IMR-90 (cell line): ENCODE measurements around the gene CDC40. TPM values are rescaled to one million over a fixed set of nuclear protein-coding genes. Genes with fewer than 3 reads are reported as not detected.

Experiments
- ATAC-seq: fragments of 200-7000 bp; cut with Tn5 transposase; 2 replicates; pipeline ENCODE4 v1.9.1; 2020; ENCODE audit warnings: low read depth, mild to moderate bottlenecking, moderate library complexity
- BruUV-seq: library from RNA; stranded (reverse); fragments of 400-500 nt; replicated peaks from 2 replicates; lab custom pipeline; 2021; lab: Mats Ljungman, UMichigan
- CTCF ChIA-PET: fragments of 300-600 bp; formaldehyde crosslinking; extraction: SDS; loops from one replicate; lab custom pipeline; 2021; ENCODE audit warnings: antibody characterized with exemption; lab: Yijun Ruan, JAX
- POLR2A ChIA-PET: fragments of 300-600 bp; sonication (Branson Sonifier 250); formaldehyde crosslinking; loops from one replicate; lab custom pipeline; 2022; ENCODE audit warnings: antibody characterized with exemption; ENCODE audit not compliant: unreplicated experiment; lab: Charles Lee
- DNase-seq: peaks from one replicate; pipeline ENCODE4 v3.0.0; 2013
- H2AFZ ChIP-seq: replicated peaks from 2 replicates; pipeline ENCODE3; 2013; ENCODE audit warnings: low read length, mild to moderate bottlenecking; ENCODE audit not compliant: poor library complexity
- H2AK5ac ChIP-seq: 2 replicates; pipeline ENCODE4 v1.6.1; 2013; ENCODE audit warnings: low read depth, low read length, inconsistent platforms
- H2AK9ac ChIP-seq: replicated peaks from 2 replicates; pipeline ENCODE3; 2013; ENCODE audit warnings: mild to moderate bottlenecking, low read depth, low read length, moderate library complexity; ENCODE audit not compliant: poor library complexity
- H2BK120ac ChIP-seq: 2 replicates; pipeline ENCODE4 v1.6.1; 2013; ENCODE audit warnings: low read depth, low read length, inconsistent platforms
- H2BK15ac ChIP-seq: 3 replicates; pipeline ENCODE4 v1.6.1; 2013; ENCODE audit warnings: low read depth, low read length, inconsistent platforms
- H2BK20ac ChIP-seq: 2 replicates; pipeline ENCODE4 v1.6.1; 2013; ENCODE audit warnings: low read depth, mild to moderate bottlenecking, inconsistent platforms, low read length, moderate library complexity
- H2BK5ac ChIP-seq: 2 replicates; pipeline ENCODE4 v1.6.1; 2013; ENCODE audit warnings: mild to moderate bottlenecking, low read depth, low read length, inconsistent platforms; ENCODE audit not compliant: poor library complexity, severe bottlenecking
- H3K14ac ChIP-seq: replicated peaks from 2 replicates; pipeline ENCODE4 v1.6.1; 2013; ENCODE audit warnings: low read depth, low read length, inconsistent platforms
- H3K18ac ChIP-seq: 2 replicates; pipeline ENCODE4 v1.6.1; 2013; ENCODE audit warnings: low read depth, low read length, control low read depth
- H3K23ac ChIP-seq: 2 replicates; pipeline ENCODE4 v1.6.1; 2013; ENCODE audit warnings: low read depth, low read length, inconsistent platforms
- H3K27ac ChIP-seq: 2 replicates; pipeline ENCODE4 v1.5.1; 2013; ENCODE audit warnings: mild to moderate bottlenecking, control low read depth, low read length; ENCODE audit not compliant: insufficient read depth
- H3K27me3 ChIP-seq: 2 replicates; pipeline ENCODE4 v1.6.1; 2013; ENCODE audit warnings: low read length; ENCODE audit not compliant: control insufficient read depth, insufficient read depth
- H3K36me3 ChIP-seq: 2 replicates; pipeline ENCODE4 v1.6.1; 2013; ENCODE audit warnings: low read length, mixed read lengths; ENCODE audit not compliant: control insufficient read depth, insufficient read depth
- H3K4ac ChIP-seq: 2 replicates; pipeline ENCODE4 v1.6.1; 2013; ENCODE audit warnings: low read depth, low read length, inconsistent platforms
- H3K4me1 ChIP-seq: 2 replicates; pipeline ENCODE4 v1.6.1; 2013; ENCODE audit warnings: low read length, mixed read lengths; ENCODE audit not compliant: control insufficient read depth, insufficient read depth
- H3K4me2 ChIP-seq: 2 replicates; pipeline ENCODE4 v1.6.1; 2013; ENCODE audit warnings: low read depth, mild to moderate bottlenecking, control low read depth, low read length, moderate library complexity
- H3K4me3 ChIP-seq: 2 replicates; pipeline ENCODE4 v1.5.1; 2013; ENCODE audit warnings: low read depth, mild to moderate bottlenecking, control low read depth, low read length, moderate library complexity; ENCODE audit not compliant: insufficient read depth
- H3K56ac ChIP-seq: 2 replicates; pipeline ENCODE4 v1.6.1; 2013; ENCODE audit warnings: low read length, inconsistent platforms; ENCODE audit not compliant: insufficient read depth; ENCODE audit errors: extremely low read depth
- H3K79me1 ChIP-seq, 2 experiments: 2 replicates each; pipeline ENCODE4 v1.6.1; 2013; ENCODE audit warnings: low read length in 2 of 2, inconsistent platforms in 1 of 2, low read depth in 1 of 2
- H3K9ac ChIP-seq: 2 replicates; pipeline ENCODE4 v1.6.1; 2013; ENCODE audit warnings: low read depth, low read length, control low read depth
- H3K9me1 ChIP-seq: 2 replicates; pipeline ENCODE4 v1.6.1; 2013; ENCODE audit warnings: low read length, inconsistent platforms; ENCODE audit not compliant: insufficient read depth
- H3K9me3 ChIP-seq: 2 replicates; pipeline ENCODE4 v1.6.1; 2013; ENCODE audit warnings: low read length; ENCODE audit not compliant: control insufficient read depth, insufficient read depth
- H4K20me1 ChIP-seq: 2 replicates; pipeline ENCODE4 v1.6.1; 2013; ENCODE audit warnings: low read length, inconsistent platforms; ENCODE audit not compliant: insufficient read depth
- H4K5ac ChIP-seq: 2 replicates; pipeline ENCODE4 v1.6.1; 2013; ENCODE audit warnings: mild to moderate bottlenecking, low read depth, low read length, control low read depth
- H4K8ac ChIP-seq, 2 experiments: 2 replicates each; pipeline ENCODE4 v1.6.1; 2013; ENCODE audit warnings: low read depth in 2 of 2, low read length in 2 of 2, control low read depth in 1 of 2, inconsistent platforms in 1 of 2
- H4K91ac ChIP-seq: 2 replicates; pipeline ENCODE4 v1.6.1; 2013; ENCODE audit warnings: low read depth, low read length, inconsistent platforms; ENCODE audit not compliant: insufficient read depth
- CHD1 ChIP-seq: IDR thresholded peaks from 2 replicates; pipeline ENCODE4 v1.6.1; 2012; ENCODE audit warnings: low read depth, low read length, improper control_type of control experiment
- WGBS, 2 experiments: methylation state at CpG; one replicate each; pipeline versions ENCODE4 v1.1.5 to v1.1.7; 2013; ENCODE audit warnings: missing lambda C conversion rate in 2 of 2; ENCODE audit not compliant: insufficient read length in 1 of 2; ENCODE audit errors: extremely low coverage in 2 of 2; 5-methylcytosine and 5-hydroxymethylcytosine counted together
- dilution Hi-C: fragments of 300-500 bp; cut with HindIII; formaldehyde crosslinking; loops from one replicate; pipeline ENCODE4 v1.14.3; 2018; ENCODE audit warnings: low sequenced_read_pairs; ENCODE audit not compliant: unreplicated experiment
- in situ Hi-C: fragments of 300-500 bp; cut with MboI; formaldehyde crosslinking; loops from 3 replicates; pipeline ENCODE4 v1.14.3; 2019; ENCODE audit warnings: low sequenced_read_pairs, inconsistent platforms, mixed read lengths
- intact Hi-C: fragments of 100-400 bp; cut with micrococcal nuclease; formaldehyde crosslinking; loops from 2 replicates; pipeline ENCODE4 v1.10.0; 2022
- polyA plus RNA-seq, 3 experiments: library from polyadenylated mRNA; depleted of rRNA; stranded (reverse); fragments of >200 nt; gene quantifications; 2 replicates each; pipeline ENCODE4 v1.2.3, GENCODE V29; 2012; ENCODE audit warnings: low replicate concordance in 1 of 3
- total RNA-seq: library from RNA; depleted of rRNA; stranded (reverse); fragments of >200 nt; gene quantifications from 2 replicates; pipeline ENCODE4 v1.2.3, GENCODE V29; 2012
- TF ChIP-seq, protein P1 (sequence below): fragments of 150-350 bp; IDR thresholded peaks from 2 replicates; pipeline ENCODE4 v1.6.1; 2016; ENCODE audit warnings: low read depth, mild to moderate bottlenecking, low read length, moderate library complexity, borderline replicate concordance

The CDC40 gene
- total and polyA plus RNA-seq, 2 of the 4 experiments (the other 2 are of a cell fraction) = 7.0 to 16.8 TPM

DNA sequence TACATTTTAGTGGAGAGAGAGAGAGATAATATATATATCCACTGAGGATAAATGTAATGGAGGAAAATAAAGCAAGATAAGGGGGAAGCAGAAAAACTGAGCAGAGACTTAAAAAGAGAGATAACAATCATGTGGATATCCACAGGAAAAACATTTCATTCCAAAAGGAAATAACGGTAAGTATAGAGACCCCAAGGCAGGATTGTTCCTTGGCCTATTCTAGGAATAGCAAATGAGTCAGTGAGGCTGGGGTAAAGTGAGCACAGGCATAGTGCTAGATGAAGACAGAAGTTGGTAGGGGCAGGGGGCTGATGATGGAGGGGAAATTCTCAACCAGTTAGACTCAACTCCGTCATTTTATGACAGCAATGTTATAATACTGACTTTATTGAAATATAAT is 11.2 kb downstream of the CDC40 start:
- H3K9ac ChIP-seq = no peak overlapping the region
- no peak for ATAC-seq
- H2AFZ ChIP-seq = no peak overlapping the region
- TF ChIP-seq, protein P1, sequence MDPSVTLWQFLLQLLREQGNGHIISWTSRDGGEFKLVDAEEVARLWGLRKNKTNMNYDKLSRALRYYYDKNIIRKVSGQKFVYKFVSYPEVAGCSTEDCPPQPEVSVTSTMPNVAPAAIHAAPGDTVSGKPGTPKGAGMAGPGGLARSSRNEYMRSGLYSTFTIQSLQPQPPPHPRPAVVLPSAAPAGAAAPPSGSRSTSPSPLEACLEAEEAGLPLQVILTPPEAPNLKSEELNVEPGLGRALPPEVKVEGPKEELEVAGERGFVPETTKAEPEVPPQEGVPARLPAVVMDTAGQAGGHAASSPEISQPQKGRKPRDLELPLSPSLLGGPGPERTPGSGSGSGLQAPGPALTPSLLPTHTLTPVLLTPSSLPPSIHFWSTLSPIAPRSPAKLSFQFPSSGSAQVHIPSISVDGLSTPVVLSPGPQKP = no peak
- no peak for TF ChIP-seq CHD1
- no peak overlapping the region for H2BK120ac ChIP-seq
- H2BK15ac ChIP-seq = no peak overlapping the region
- no peak overlapping the region for H4K5ac ChIP-seq
- H3K56ac ChIP-seq = no peak overlapping the region
- H4K20me1 ChIP-seq = peaks cover 5% of the 10 kb centered on the region
- no peak overlapping the region for H2BK20ac ChIP-seq
- in situ Hi-C loops (no loop called here), dilution Hi-C loops (no loop called here), intact Hi-C loops (no loop called here)
- no peak overlapping the region for H4K8ac ChIP-seq
- H3K4me3 ChIP-seq = no peak overlapping the region
- H3K23ac ChIP-seq = no peak overlapping the region
- no peak overlapping the region for H3K27ac ChIP-seq
- H3K9me1 ChIP-seq = 0 out of 2 replicates have a peak, but pooled peaks cover 2% of the 10 kb centered on the region
- BruUV-seq = no TSS peak
- H3K4me1 ChIP-seq = no peaks in the 10 kb centered on the region
- H2BK5ac ChIP-seq = no peak overlapping the region
- no CpG with 5 or more reads among the region's 2 CpGs for WGBS, 2 experiments
- no peak overlapping the region for H4K91ac ChIP-seq
- no peak overlapping the region for H3K14ac ChIP-seq
- peaks cover 20 to 47% of the 10 kb centered on the region in 2 experiments for H3K79me1 ChIP-seq
- DNase-seq = no peak
- H3K18ac ChIP-seq = no peak overlapping the region
- no peak overlapping the region for H2AK5ac ChIP-seq
- H2AK9ac ChIP-seq = no peak overlapping the region
- H3K4me2 ChIP-seq = no peak overlapping the region
- H3K27me3 ChIP-seq = no peaks in the 10 kb centered on the region
- H3K36me3 ChIP-seq = peaks cover 2% of the 10 kb centered on the region; the same call in 1 of the 2 replicates
- no peaks in the 10 kb centered on the region for H3K9me3 ChIP-seq
- H3K4ac ChIP-seq = no peak overlapping the region
- POLR2A ChIA-PET = no interaction called here
- CTCF ChIA-PET = no interaction called here
